Measurements from ENCODE around the gene MYMX.

The MYMX gene

GRCh38 chr6:44180406-44180805, 36.3 kb upstream of the MYMX start:
- TF ChIP-seq GATA2 (IDR thresholded peaks at IDR 0.05; ENCODE audit: low read depth, low read length): no peak
- no peak for TF ChIP-seq GATA3 (IDR thresholded peaks at IDR 0.05; ENCODE audit: low read depth, low read length)

GRCh38 chr6:44180886-44181285, 35.8 kb upstream of the MYMX start:
- TF ChIP-seq GATA3 (IDR thresholded peaks at IDR 0.05; ENCODE audit: low read depth, low read length) (no peak), GATA2 (IDR thresholded peaks at IDR 0.05; ENCODE audit: low read depth, low read length) (no peak)

- no peak for TF ChIP-seq GATA2 (IDR thresholded peaks at IDR 0.05; ENCODE audit: low read depth, low read length)
- no peak for TF ChIP-seq GATA3 (IDR thresholded peaks at IDR 0.05; ENCODE audit: low read depth, low read length)
Observed at GRCh38 chr6:44182911-44183390, 33.8 kb upstream of the MYMX start.

- no peak for TF ChIP-seq GATA2 (IDR thresholded peaks at IDR 0.05; ENCODE audit: low read depth, low read length)
- no peak for TF ChIP-seq GATA3 (IDR thresholded peaks at IDR 0.05; ENCODE audit: low read depth, low read length)
Observed at GRCh38 chr6:44183783-44184182, 32.9 kb upstream of the MYMX start.

GRCh38 chr6:44185953-44186634, 30.6 kb upstream of the MYMX start:
- TF ChIP-seq GATA2 (IDR thresholded peaks at IDR 0.05; ENCODE audit: low read depth, low read length) (no peak), GATA3 (IDR thresholded peaks at IDR 0.05; ENCODE audit: low read depth, low read length) (no peak)

GRCh38 chr6:44186635-44187025, 30.1 kb upstream of the MYMX start:
- no peak for TF ChIP-seq GATA2 (IDR thresholded peaks at IDR 0.05; ENCODE audit: low read depth, low read length)
- no peak for TF ChIP-seq GATA3 (IDR thresholded peaks at IDR 0.05; ENCODE audit: low read depth, low read length)

GRCh38 chr6:44188819-44189218, 27.9 kb upstream of the MYMX start:
- TF ChIP-seq GATA3 (IDR thresholded peaks at IDR 0.05; ENCODE audit: low read depth, low read length) (no peak), GATA2 (IDR thresholded peaks at IDR 0.05; ENCODE audit: low read depth, low read length) (no peak)

GRCh38 chr6:44189257-44189656, 27.5 kb upstream of the MYMX start:
- TF ChIP-seq GATA2 (IDR thresholded peaks at IDR 0.05; ENCODE audit: low read depth, low read length): no peak

- TF ChIP-seq GATA3 (IDR thresholded peaks at IDR 0.05; ENCODE audit: low read depth, low read length): no peak
- TF ChIP-seq GATA2 (IDR thresholded peaks at IDR 0.05; ENCODE audit: low read depth, low read length): no peak
Observed at GRCh38 chr6:44190715-44191114, 26.0 kb upstream of the MYMX start.

- TF ChIP-seq GATA2 (IDR thresholded peaks at IDR 0.05; ENCODE audit: low read depth, low read length) (no peak), GATA3 (IDR thresholded peaks at IDR 0.05; ENCODE audit: low read depth, low read length) (no peak)
Observed at GRCh38 chr6:44192428-44193041, 24.2 kb upstream of the MYMX start.

GRCh38 chr6:44193307-44193910, 23.3 kb upstream of the MYMX start:
- TF ChIP-seq GATA3 (IDR thresholded peaks at IDR 0.05; ENCODE audit: low read depth, low read length) (no peak), GATA2 (IDR thresholded peaks at IDR 0.05; ENCODE audit: low read depth, low read length) (no peak)

- TF ChIP-seq GATA2 (IDR thresholded peaks at IDR 0.05; ENCODE audit: low read depth, low read length) (no peak), GATA3 (IDR thresholded peaks at IDR 0.05; ENCODE audit: low read depth, low read length) (no peak)
Observed at GRCh38 chr6:44194326-44194725, 22.4 kb upstream of the MYMX start.

GRCh38 chr6:44198684-44199083, 18.0 kb upstream of the MYMX start:
- TF ChIP-seq GATA2 (IDR thresholded peaks at IDR 0.05; ENCODE audit: low read depth, low read length) (no peak), GATA3 (IDR thresholded peaks at IDR 0.05; ENCODE audit: low read depth, low read length) (no peak)

GRCh38 chr6:44199883-44200282, 16.8 kb upstream of the MYMX start:
- no peak for TF ChIP-seq GATA2 (IDR thresholded peaks at IDR 0.05; ENCODE audit: low read depth, low read length)
- TF ChIP-seq GATA3 (IDR thresholded peaks at IDR 0.05; ENCODE audit: low read depth, low read length): no peak

- TF ChIP-seq GATA3 (IDR thresholded peaks at IDR 0.05; ENCODE audit: low read depth, low read length) (no peak), GATA2 (IDR thresholded peaks at IDR 0.05; ENCODE audit: low read depth, low read length) (no peak)
Observed at GRCh38 chr6:44201200-44201599, 15.5 kb upstream of the MYMX start.
